H1 (cell line): ENCODE data around the gene VSIG10. TPM values are rescaled to one million over a fixed set of nuclear protein-coding genes. Genes with fewer than 3 reads are reported as not detected.

Experiments used
- CTCF ChIA-PET: fragments of 300-600 bp; sonication (Branson Sonifier 250); formaldehyde crosslinking; loops from one replicate; lab custom pipeline; 2021; ENCODE audit not compliant: partially characterized antibody; lab: Charles Lee
- POLR2A ChIA-PET: fragments of 300-600 bp; sonication (Branson Sonifier 250); formaldehyde crosslinking; loops from one replicate; lab custom pipeline; 2021; ENCODE audit warnings: inconsistent platforms; ENCODE audit not compliant: partially characterized antibody; lab: Charles Lee
- DNase-seq, 2 experiments: peaks; one replicate each; pipeline versions ENCODE4 v3.0.0 to v3.0.0-alpha.2; 2010 to 2022; ENCODE audit warnings: low spot score in 2 of 2, low read depth in 1 of 2, mixed read lengths in 1 of 2
- FAIRE-seq: peaks from 2 replicates; lab custom pipeline; 2011; peaks lifted over from hg19 to GRCh38; lab: Jason Lieb, UNC
- H2AFZ ChIP-seq: 2 replicates; pipeline ENCODE4 v1.8.1; 2012; ENCODE audit warnings: low read length, inconsistent platforms
- H2AK5ac ChIP-seq: 2 replicates; pipeline ENCODE4 v1.6.1; 2013; ENCODE audit warnings: low read depth, low read length
- H2BK120ac ChIP-seq: replicated peaks from 2 replicates; pipeline ENCODE3; 2013; ENCODE audit warnings: low read depth, low read length, inconsistent platforms
- H2BK12ac ChIP-seq: 2 replicates; pipeline ENCODE4 v1.6.1; 2013; ENCODE audit warnings: low read depth, low read length
- H2BK15ac ChIP-seq: 2 replicates; pipeline ENCODE4 v1.6.1; 2013; ENCODE audit warnings: low read length
- H2BK20ac ChIP-seq: 2 replicates; pipeline ENCODE4 v1.6.1; 2013; ENCODE audit warnings: low read length
- H2BK5ac ChIP-seq: 2 replicates; pipeline ENCODE4 v1.6.1; 2013; ENCODE audit warnings: low read depth, low read length
- H3K14ac ChIP-seq: 2 replicates; pipeline ENCODE4 v1.6.1; 2013; ENCODE audit warnings: inconsistent platforms; ENCODE audit not compliant: insufficient read length
- H3K18ac ChIP-seq: 2 replicates; pipeline ENCODE4 v1.6.1; 2013; ENCODE audit warnings: low read length; ENCODE audit errors: extremely low read depth
- H3K23ac ChIP-seq: 2 replicates; pipeline ENCODE4 v1.6.1; 2013; ENCODE audit warnings: inconsistent platforms; ENCODE audit not compliant: insufficient read length
- H3K23me2 ChIP-seq: 2 replicates; pipeline ENCODE4 v1.6.1; 2013; ENCODE audit warnings: low read depth, low read length
- H3K27ac ChIP-seq: 2 replicates; pipeline ENCODE4 v1.6.1; 2011; ENCODE audit warnings: low read depth, low read length, inconsistent platforms
- H3K27me3 ChIP-seq, 4 experiments: replicated peaks in 1 of 4; 1 replicate in 1 of 4; 2 replicates in 3 of 4; pipeline versions ENCODE4 v1.6.1 to v1.8.1; 2011 to 2013; ENCODE audit warnings: low read length in 3 of 4, mild to moderate bottlenecking in 3 of 4, inconsistent platforms in 2 of 4, mixed read lengths in 2 of 4, moderate library complexity in 1 of 4; ENCODE audit not compliant: control insufficient read depth in 3 of 4, insufficient read depth in 3 of 4; ENCODE audit errors: extremely low read depth in 1 of 4
- H3K36me3 ChIP-seq, 4 experiments: 2 replicates each; pipeline versions ENCODE4 v1.6.1 to v1.8.1; 2011 to 2013; ENCODE audit warnings: mild to moderate bottlenecking in 4 of 4, low read length in 3 of 4, moderate library complexity in 2 of 4, control low read depth in 1 of 4, inconsistent platforms in 1 of 4; ENCODE audit not compliant: insufficient read depth in 4 of 4, control insufficient read depth in 2 of 4
- H3K4ac ChIP-seq: replicated peaks from 2 replicates; pipeline ENCODE3; 2013; ENCODE audit warnings: low read length, low read depth, mixed read lengths, inconsistent platforms; ENCODE audit not compliant: insufficient read length
- H3K4me1 ChIP-seq, 4 experiments: replicated peaks in 1 of 4; 1 replicate in 1 of 4; 2 replicates in 3 of 4; pipeline versions ENCODE4 v1.6.1 to v1.8.1; 2011 to 2013; ENCODE audit warnings: low read length in 3 of 4, inconsistent platforms in 2 of 4, mixed read lengths in 1 of 4; ENCODE audit not compliant: insufficient read depth in 4 of 4, control insufficient read depth in 3 of 4
- H3K4me2 ChIP-seq, 2 experiments: 2 replicates each; pipeline versions ENCODE4 v1.6.1 to v1.8.1; 2011 to 2013; ENCODE audit warnings: low read depth in 2 of 2, low read length in 2 of 2, control low read depth in 1 of 2, inconsistent platforms in 1 of 2, mild to moderate bottlenecking in 1 of 2; ENCODE audit not compliant: insufficient read depth in 1 of 2
- H3K4me3 ChIP-seq, 4 experiments: fragments of 200-600, 300-600 bp in 1 of 4; sonication (generic), shearing (Covaris generic), sonication (Bioruptor Twin) in 1 of 4; 2 replicates each; pipeline versions ENCODE4 v1.5.1 to v1.8.1; 2011 to 2016; ENCODE audit warnings: low read length in 4 of 4, low read depth in 3 of 4, control low read depth in 2 of 4, inconsistent platforms in 2 of 4, mild to moderate bottlenecking in 2 of 4, mixed read lengths in 1 of 4, moderate library complexity in 1 of 4; ENCODE audit not compliant: insufficient read depth in 2 of 4; ENCODE audit errors: extremely low read depth in 1 of 4
- H3K56ac ChIP-seq: replicated peaks from 2 replicates; pipeline ENCODE3; 2013; ENCODE audit warnings: low read depth, mild to moderate bottlenecking, mixed read lengths, low read length, inconsistent platforms; ENCODE audit not compliant: insufficient read length
- H3K79me1 ChIP-seq: 2 replicates; pipeline ENCODE4 v1.6.1; 2013; ENCODE audit warnings: low read depth, low read length, control low read depth
- H3K79me2 ChIP-seq, 2 experiments: 2 replicates each; pipeline versions ENCODE4 v1.6.1 to v1.8.1; 2012 to 2013; ENCODE audit warnings: low read length in 2 of 2, mild to moderate bottlenecking in 2 of 2, inconsistent platforms in 1 of 2; ENCODE audit not compliant: insufficient read depth in 2 of 2, control insufficient read depth in 1 of 2
- H3K9ac ChIP-seq, 4 experiments: replicated peaks in 1 of 4; 1 replicate in 1 of 4; 2 replicates in 3 of 4; pipeline versions ENCODE4 v1.6.1 to v1.8.1; 2011 to 2013; ENCODE audit warnings: low read depth in 3 of 4, low read length in 3 of 4, control low read depth in 2 of 4, mild to moderate bottlenecking in 2 of 4, moderate library complexity in 2 of 4, inconsistent platforms in 1 of 4; ENCODE audit errors: extremely low read depth in 1 of 4
- H3K9me3 ChIP-seq, 2 experiments: 2 replicates each; pipeline versions ENCODE4 v1.6.1 to v1.8.1; 2012 to 2013; ENCODE audit warnings: mild to moderate bottlenecking in 2 of 2, moderate library complexity in 2 of 2, control low read depth in 1 of 2, inconsistent platforms in 1 of 2, low read depth in 1 of 2, low read length in 1 of 2, mixed read lengths in 1 of 2; ENCODE audit not compliant: insufficient read depth in 2 of 2
- H4K20me1 ChIP-seq, 2 experiments: replicated peaks in 1 of 2; 2 replicates each; pipeline versions ENCODE3 to v1.8.1; 2011 to 2013; ENCODE audit warnings: inconsistent platforms in 2 of 2, low read length in 2 of 2, mild to moderate bottlenecking in 1 of 2; ENCODE audit not compliant: insufficient read depth in 2 of 2, control insufficient read depth in 1 of 2
- H4K5ac ChIP-seq: 2 replicates; pipeline ENCODE4 v1.6.1; 2013; ENCODE audit warnings: low read length, low read depth, mixed read lengths, inconsistent platforms; ENCODE audit not compliant: insufficient read length
- H4K8ac ChIP-seq: 2 replicates; pipeline ENCODE4 v1.8.0; 2013; ENCODE audit warnings: mild to moderate bottlenecking, moderate library complexity, low read length, inconsistent platforms; ENCODE audit not compliant: insufficient read depth; ENCODE audit errors: extremely low read depth
- H4K91ac ChIP-seq: replicated peaks from 2 replicates; pipeline ENCODE3; 2013; ENCODE audit warnings: low read length, mixed read lengths, inconsistent platforms; ENCODE audit not compliant: insufficient read length
- ATF3 ChIP-seq: IDR thresholded peaks from 2 replicates; pipeline ENCODE4 v1.6.1; 2011; ENCODE audit warnings: low read depth, mild to moderate bottlenecking, low read length; ENCODE audit not compliant: insufficient read depth
- BCL11A ChIP-seq, 2 experiments: IDR thresholded peaks; one replicate each; pipeline ENCODE4 v1.6.1; 2011; ENCODE audit warnings: low read depth in 2 of 2, low read length in 2 of 2, mild to moderate bottlenecking in 2 of 2
- CREB1 ChIP-seq: IDR thresholded peaks from 2 replicates; pipeline ENCODE4 v1.6.1; 2012; ENCODE audit warnings: inconsistent platforms
- GTF2F1 ChIP-seq: IDR thresholded peaks from 2 replicates; pipeline ENCODE4 v1.6.1; 2012; ENCODE audit warnings: low read depth, low read length, improper control_type of control experiment, borderline replicate concordance
- HDAC2 ChIP-seq, 2 experiments: fragments of 300-600 bp in 1 of 2; sonication (generic) in 1 of 2; IDR thresholded peaks; 2 replicates each; pipeline ENCODE4 v1.6.1; 2011 to 2012; ENCODE audit warnings: low read depth in 2 of 2, low read length in 2 of 2, mild to moderate bottlenecking in 2 of 2, moderate library complexity in 2 of 2, borderline replicate concordance in 1 of 2, inconsistent platforms in 1 of 2
- JUN ChIP-seq: IDR thresholded peaks from 2 replicates; pipeline ENCODE4 v1.6.1; 2011; ENCODE audit warnings: low read depth, mild to moderate bottlenecking, improper control_type of control experiment, low read length
- KDM4A ChIP-seq: IDR thresholded peaks from one replicate; pipeline ENCODE4 v1.7.1; 2012; ENCODE audit warnings: low read depth, mild to moderate bottlenecking, moderate library complexity, low read length, inconsistent platforms; ENCODE audit not compliant: severe bottlenecking
- KDM5A ChIP-seq: fragments of 200-600 bp; IDR thresholded peaks from 2 replicates; pipeline ENCODE4 v1.7.1; 2012; ENCODE audit warnings: mild to moderate bottlenecking, low read length, inconsistent platforms, mixed read lengths
- MAFK ChIP-seq: IDR thresholded peaks from 2 replicates; pipeline ENCODE4 v1.6.1; 2012; ENCODE audit warnings: low read depth, mild to moderate bottlenecking, improper control_type of control experiment, low read length
- POLR2A ChIP-seq, 2 experiments: IDR thresholded peaks; 1 replicate in 1 of 2; 2 replicates in 1 of 2; pipeline ENCODE4 v1.6.1; 2011; ENCODE audit warnings: low read depth in 2 of 2, low read length in 2 of 2, mild to moderate bottlenecking in 2 of 2; ENCODE audit errors: control extremely low read depth in 1 of 2
- SAP30 ChIP-seq: fragments of 300-600 bp; sonication (generic); IDR thresholded peaks from 2 replicates; pipeline ENCODE4 v1.7.1; 2012; ENCODE audit warnings: low read length, moderate library complexity, mild to moderate bottlenecking, inconsistent platforms; ENCODE audit not compliant: insufficient read depth, insufficient replicate concordance
- SP2 ChIP-seq: IDR thresholded peaks from 2 replicates; pipeline ENCODE4 v1.6.1; 2012; ENCODE audit warnings: mild to moderate bottlenecking, low read length, inconsistent platforms
- SP4 ChIP-seq: IDR thresholded peaks from 2 replicates; pipeline ENCODE4 v1.6.1; 2012; ENCODE audit warnings: low read length, inconsistent platforms
- TAF7 ChIP-seq: optimal IDR thresholded peaks from 2 replicates; pipeline ENCODE3; 2011; ENCODE audit warnings: low read depth, mild to moderate bottlenecking, inconsistent platforms, low read length, moderate library complexity, borderline replicate concordance
- WGBS, 2 experiments: shearing (Covaris generic) in 1 of 2; methylation state at CpG; one replicate each; pipeline versions ENCODE4 v1.1.6 to v1.1.7; 2013 to 2015; ENCODE audit warnings: low lambda C conversion rate in 2 of 2, mixed read lengths in 2 of 2, inconsistent platforms in 1 of 2, low coverage in 1 of 2, missing lambda C conversion rate in 1 of 2; ENCODE audit not compliant: insufficient replicate concordance in 2 of 2, insufficient coverage in 1 of 2, insufficient read length in 1 of 2; ENCODE audit errors: extremely low coverage in 1 of 2, missing lambda C conversion rate in 1 of 2; 5-methylcytosine and 5-hydroxymethylcytosine counted together
- polyA plus RNA-seq, 7 experiments: library from polyadenylated mRNA; depleted of rRNA in 3 of 7; stranded (reverse) in 5 of 7; unstranded in 2 of 7; fragments of >200 nt in 5 of 7; fragments of 200-250 nt in 2 of 7; gene quantifications; 1 replicate in 5 of 7; 2 replicates in 1 of 7; 4 replicates in 1 of 7; pipeline versions ENCODE4 v1.2.1 to v1.2.3, GENCODE V29; 2011 to 2013; ENCODE audit warnings: missing spikeins in 2 of 7, mixed read lengths in 2 of 7
- total RNA-seq: library from RNA; stranded (reverse); fragmentation: NEBNext Ultra II Directional; extraction: Animal tissue kit (Norgen Biotek cat#: 25700); gene quantifications from 2 replicates; pipeline ENCODE4 v1.2.1, GENCODE V29; 2021

Gene VSIG10
- total and polyA plus RNA-seq, 2 of the 8 experiments (the other 6 are each of a cell fraction or from before 2014, with no cell fraction given), result 34.4 to 93.6 TPM

GRCh38 chr12:118127867-118128266 lies 24.1 kb upstream of the VSIG10 start:
- H4K5ac ChIP-seq, result no peak overlapping the region
- no peak overlapping the region for H3K4me3 ChIP-seq
- H4K20me1 ChIP-seq, result no peaks in the 10 kb centered on the region
- H4K91ac ChIP-seq, result no peak overlapping the region
- 98% methylated on average over 5 of the region's 5 CpGs; no CpG with 5 or more reads in 1 of the 2 experiments for WGBS, 2 experiments
- FAIRE-seq (no peak), DNase-seq (no peak)
- peaks cover 0 to 4% (median 0%) of the 10 kb centered on the region in 4 experiments; a peak in 1 of 7 replicates for H3K4me1 ChIP-seq
- no peak overlapping the region for H3K18ac ChIP-seq
- no peak overlapping the region for H2BK20ac ChIP-seq
- H3K79me1 ChIP-seq, result no peaks in the 10 kb centered on the region
- H2BK15ac ChIP-seq, result no peak overlapping the region
- H3K27ac ChIP-seq, result no peak overlapping the region
- no peak overlapping the region for H3K56ac ChIP-seq
- H2AFZ ChIP-seq, result no peak overlapping the region
- H2BK120ac ChIP-seq, result no peak overlapping the region
- H2BK5ac ChIP-seq, result no peak overlapping the region
- H3K36me3 ChIP-seq, result no peaks in the 10 kb centered on the region
- no peaks in the 10 kb centered on the region for H3K9me3 ChIP-seq
- H2AK5ac ChIP-seq, result no peak overlapping the region
- POLR2A ChIA-PET, result interaction anchor here (0.6 to 2.6 kb wide), 3 partner anchors 12 to 686 kb away, joined by 3 to 7 read pairs (median 3); no protein-coding TSS in a partner anchor
- H3K23me2 ChIP-seq, result no peaks in the 10 kb centered on the region
- no peak overlapping the region for H3K23ac ChIP-seq
- no peak overlapping the region for H3K4me2 ChIP-seq
- H3K4ac ChIP-seq, result no peak overlapping the region
- no peaks in the 10 kb centered on the region for H3K27me3 ChIP-seq
- H3K79me2 ChIP-seq, result no peaks in the 10 kb centered on the region
- CTCF ChIA-PET, result interaction anchor here (0.6 to 1.4 kb wide), 5 partner anchors 8 to 254 kb away, joined by 3 to 5 read pairs (median 3); no protein-coding TSS in a partner anchor
- no peak overlapping the region for H3K9ac ChIP-seq
- H3K14ac ChIP-seq, result no peak overlapping the region
- H4K8ac ChIP-seq, result no peak overlapping the region
- no peak overlapping the region for H2BK12ac ChIP-seq
- TF ChIP-seq GTF2F1 (no peak), SAP30 (no peak), HDAC2 (IDR thresholded peaks at IDR 0.05; ENCODE audit: borderline replicate concordance in 1 of 2, low read depth in 2 of 2, low read length in 2 of 2) (no peak), MAFK (no peak), TAF7 (no peak), JUN (no peak), KDM4A (no peak), KDM5A (no peak), SP4 (no peak), POLR2A (IDR thresholded peaks at IDR 0.05; ENCODE audit: control extremely low read depth in 1 of 2, low read depth in 2 of 2, low read length in 2 of 2) (no peak), ATF3 (no peak), BCL11A (IDR thresholded peaks at IDR 0.05; ENCODE audit: low read depth in 2 of 2, low read length in 2 of 2) (no peak), SP2 (no peak), CREB1 (no peak)
